HepG2 (cell line): ENCODE measurements around the gene OAF. TPM values are rescaled to one million over a fixed set of nuclear protein-coding genes. Genes with fewer than 3 reads are reported as not detected.

Source experiments
- AHR ChIP-seq: IDR thresholded peaks from 2 replicates; pipeline ENCODE4 v1.6.1; 2018; ENCODE audit warnings: missing genetic modification reagents, missing compliant biosample characterization
- CHD2 ChIP-seq: IDR thresholded peaks from 2 replicates; pipeline ENCODE4 v1.6.1; 2011; ENCODE audit warnings: low read depth, low read length, improper control_type of control experiment
- FOSL2 ChIP-seq: sonication (generic); formaldehyde crosslinking; IDR thresholded peaks from 2 replicates; pipeline ENCODE4 v1.4.0; 2020; ENCODE audit warnings: missing genetic modification reagents
- GATA4 ChIP-seq: sonication (generic); IDR thresholded peaks from 2 replicates; pipeline ENCODE4 v1.6.1; 2016; ENCODE audit warnings: antibody characterized with exemption, low read depth, borderline replicate concordance
- GTF3A ChIP-seq: sonication (generic); formaldehyde crosslinking; conservative IDR thresholded peaks from 2 replicates; pipeline ENCODE4 v1.4.0; 2020; ENCODE audit warnings: mild to moderate bottlenecking, missing genetic modification reagents
- KDM5A ChIP-seq: fragments of 200-600 bp; sonication (generic); IDR thresholded peaks from 2 replicates; pipeline ENCODE4 v1.7.0; 2018; ENCODE audit warnings: antibody characterized with exemption, mild to moderate bottlenecking, low read length, borderline replicate concordance
- MBNL3 ChIP-seq: fragments of 250-450 bp; sonication (Bioruptor Pico); conservative IDR thresholded peaks from 2 replicates; pipeline ENCODE4 v1.8.0; 2022; ENCODE audit warnings: mild to moderate bottlenecking, inconsistent platforms
- MXI1 ChIP-seq: IDR thresholded peaks from 3 replicates; pipeline ENCODE4 v1.6.1; 2012; ENCODE audit warnings: low read depth, low read length, inconsistent platforms, borderline replicate concordance
- PAXIP1 ChIP-seq: sonication (generic); formaldehyde crosslinking; conservative IDR thresholded peaks from 2 replicates; pipeline ENCODE4 v1.4.0; 2020; ENCODE audit warnings: mild to moderate bottlenecking, missing genetic modification reagents, moderate library complexity
- RAD21 ChIP-seq: fragments of 450-650 bp; formaldehyde crosslinking; IDR thresholded peaks from 2 replicates; pipeline ENCODE4 v1.5.0; 2020; ENCODE audit warnings: mild to moderate bottlenecking
- SP4 ChIP-seq: sonication (generic); formaldehyde crosslinking; IDR thresholded peaks from 2 replicates; pipeline ENCODE4 v1.8.1; 2023; ENCODE audit warnings: mild to moderate bottlenecking, missing genetic modification reagents
- YEATS2 ChIP-seq: sonication (generic); formaldehyde crosslinking; IDR thresholded peaks from 2 replicates; pipeline ENCODE4 v1.4.0; 2020; ENCODE audit warnings: missing genetic modification reagents, borderline replicate concordance
- ZFY ChIP-seq: sonication (generic); formaldehyde crosslinking; IDR thresholded peaks from 2 replicates; pipeline ENCODE4 v1.4.0; 2020; ENCODE audit warnings: missing genetic modification reagents
- ZMYM4 ChIP-seq: sonication (generic); formaldehyde crosslinking; IDR thresholded peaks from 2 replicates; pipeline ENCODE4 v1.8.1; 2023; ENCODE audit warnings: mild to moderate bottlenecking, missing genetic modification reagents
- ZNF326 ChIP-seq: sonication (generic); formaldehyde crosslinking; IDR thresholded peaks from 2 replicates; pipeline ENCODE4 v1.4.0; 2020; ENCODE audit warnings: missing genetic modification reagents, borderline replicate concordance
- ZNF432 ChIP-seq: sonication (generic); formaldehyde crosslinking; IDR thresholded peaks from 2 replicates; pipeline ENCODE4 v1.5.0; 2020; ENCODE audit warnings: missing genetic modification reagents, mild to moderate bottlenecking, borderline replicate concordance
- ZNF678 ChIP-seq: sonication (generic); formaldehyde crosslinking; IDR thresholded peaks from 2 replicates; pipeline ENCODE4 v1.4.0; 2020; ENCODE audit warnings: mild to moderate bottlenecking, missing genetic modification reagents
- ZNF747 ChIP-seq: sonication (generic); formaldehyde crosslinking; IDR thresholded peaks from 2 replicates; pipeline ENCODE4 v1.8.1; 2023; ENCODE audit warnings: missing genetic modification reagents, mild to moderate bottlenecking, borderline replicate concordance
- ZNF891 ChIP-seq: sonication (generic); formaldehyde crosslinking; IDR thresholded peaks from 2 replicates; pipeline ENCODE4 v1.5.0; 2020; ENCODE audit warnings: mild to moderate bottlenecking, missing genetic modification reagents
- polyA plus RNA-seq, 8 experiments: library from polyadenylated mRNA; depleted of rRNA in 3 of 8; stranded (reverse) in 7 of 8; unstranded in 1 of 8; fragments of >200 nt; fragmentation: Illumina TruSeq in 4 of 8; extraction: Trizol in 4 of 8; gene quantifications; 2 replicates each; pipeline versions ENCODE4 v1.2.1 to v1.2.3, GENCODE V29; 2011 to 2016; ENCODE audit warnings: low read depth in 4 of 8, missing spikeins in 1 of 8, mixed read lengths in 1 of 8; ENCODE audit not compliant: insufficient read depth in 1 of 8
- total RNA-seq, 5 experiments: library from RNA; depleted of rRNA; stranded (reverse); fragments of >200 nt; fragmentation: Illumina TruSeq; extraction: Trizol; gene quantifications; 2 replicates each; pipeline ENCODE4 v1.2.3, GENCODE V29; 2016; ENCODE audit warnings: low read depth in 1 of 5
- TF ChIP-seq, protein P1 (sequence below): sonication (generic); formaldehyde crosslinking; conservative IDR thresholded peaks from 2 replicates; pipeline ENCODE4 v1.8.0; 2022; ENCODE audit warnings: mild to moderate bottlenecking, moderate library complexity, missing genetic modification reagents
- TF ChIP-seq, protein P2 (sequence below): sonication (generic); formaldehyde crosslinking; IDR thresholded peaks from 2 replicates; pipeline ENCODE4 v1.5.0; 2020; ENCODE audit warnings: mild to moderate bottlenecking, missing genetic modification reagents, borderline replicate concordance

Gene OAF
- total and polyA plus RNA-seq, 2 of the 13 experiments (the other 11 are each of a cell fraction or from before 2014, with no cell fraction given): 63.7 to 94.6 TPM

GRCh38 chr11:120182790-120183491 is 27.9 kb upstream of the OAF start (continued):
- TF ChIP-seq, protein P1, sequence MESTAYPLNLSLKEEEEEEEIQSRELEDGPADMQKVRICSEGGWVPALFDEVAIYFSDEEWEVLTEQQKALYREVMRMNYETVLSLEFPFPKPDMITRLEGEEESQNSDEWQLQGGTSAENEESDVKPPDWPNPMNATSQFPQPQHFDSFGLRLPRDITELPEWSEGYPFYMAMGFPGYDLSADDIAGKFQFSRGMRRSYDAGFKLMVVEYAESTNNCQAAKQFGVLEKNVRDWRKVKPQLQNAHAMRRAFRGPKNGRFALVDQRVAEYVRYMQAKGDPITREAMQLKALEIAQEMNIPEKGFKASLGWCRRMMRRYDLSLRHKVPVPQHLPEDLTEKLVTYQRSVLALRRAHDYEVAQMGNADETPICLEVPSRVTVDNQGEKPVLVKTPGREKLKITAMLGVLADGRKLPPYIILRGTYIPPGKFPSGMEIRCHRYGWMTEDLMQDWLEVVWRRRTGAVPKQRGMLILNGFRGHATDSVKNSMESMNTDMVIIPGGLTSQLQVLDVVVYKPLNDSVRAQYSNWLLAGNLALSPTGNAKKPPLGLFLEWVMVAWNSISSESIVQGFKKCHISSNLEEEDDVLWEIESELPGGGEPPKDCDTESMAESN (CRISPR knock-in tag): no peak
- TF ChIP-seq RAD21 (CRISPR knock-in tag): peak; percentile 63
- no peak for TF ChIP-seq GATA4
- no peak for TF ChIP-seq ZNF678 (CRISPR knock-in tag)
- TF ChIP-seq, protein P2, sequence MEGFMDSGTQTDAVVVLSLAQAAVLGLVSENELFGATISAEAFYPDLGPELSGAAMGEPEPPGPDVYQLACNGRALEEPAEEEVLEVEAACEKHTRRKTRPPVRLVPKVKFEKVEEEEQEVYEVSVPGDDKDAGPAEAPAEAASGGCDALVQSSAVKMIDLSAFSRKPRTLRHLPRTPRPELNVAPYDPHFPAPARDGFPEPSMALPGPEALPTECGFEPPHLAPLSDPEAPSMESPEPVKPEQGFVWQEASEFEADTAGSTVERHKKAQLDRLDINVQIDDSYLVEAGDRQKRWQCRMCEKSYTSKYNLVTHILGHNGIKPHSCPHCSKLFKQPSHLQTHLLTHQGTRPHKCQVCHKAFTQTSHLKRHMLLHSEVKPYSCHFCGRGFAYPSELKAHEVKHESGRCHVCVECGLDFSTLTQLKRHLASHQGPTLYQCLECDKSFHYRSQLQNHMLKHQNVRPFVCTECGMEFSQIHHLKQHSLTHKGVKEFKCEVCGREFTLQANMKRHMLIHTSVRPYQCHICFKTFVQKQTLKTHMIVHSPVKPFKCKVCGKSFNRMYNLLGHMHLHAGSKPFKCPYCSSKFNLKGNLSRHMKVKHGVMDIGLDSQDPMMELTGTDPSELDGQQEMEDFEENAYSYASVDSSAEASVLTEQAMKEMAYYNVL: peak; percentile 76
- 0 out of 2 replicates have a peak, but pooled peaks have one; percentile 25 for TF ChIP-seq ZMYM4 (CRISPR knock-in tag)
- no peak for TF ChIP-seq ZNF747
- TF ChIP-seq ZNF891 (CRISPR knock-in tag): no peak
- TF ChIP-seq SP4 (CRISPR knock-in tag): no peak
- TF ChIP-seq FOSL2 (CRISPR knock-in tag): peak; percentile 46; the same call in 1 of the 2 replicates
- TF ChIP-seq YEATS2 (CRISPR knock-in tag): no peak; the same call in 1 of the 2 replicates
- peak; percentile 64; the same call in 1 of the 2 replicates for TF ChIP-seq ZFY (CRISPR knock-in tag)
- TF ChIP-seq MXI1: no peak
- no peak for TF ChIP-seq ZNF326 (CRISPR knock-in tag)
- TF ChIP-seq MBNL3: no peak
- no peak for TF ChIP-seq ZNF432
- TF ChIP-seq GTF3A (CRISPR knock-in tag): 0 out of 2 replicates have a peak, but pooled peaks have one; percentile 52
- TF ChIP-seq PAXIP1 (CRISPR knock-in tag): peak; percentile 35; the same call in 1 of the 2 replicates
- no peak for TF ChIP-seq CHD2
- no peak for TF ChIP-seq AHR (CRISPR knock-in tag)
- no peak for TF ChIP-seq KDM5A
